ENCODE results near the gene FGR.

GRCh38 chr1:27616441-27616840 is 18.5 kb downstream of the FGR start:
- TF ChIP-seq CTCF (IDR thresholded peaks at IDR 0.05): no peak
- TF ChIP-seq PBX3 (IDR thresholded peaks at IDR 0.05): no peak
- no peak for TF ChIP-seq USF1 (IDR thresholded peaks at IDR 0.05; ENCODE audit: borderline replicate concordance, low read depth)
- TF ChIP-seq MAX (IDR thresholded peaks at IDR 0.05; ENCODE audit: low read depth): no peak
- no peak for TF ChIP-seq EZH2phosphoT487 (IDR thresholded peaks at IDR 0.05; ENCODE audit: borderline replicate concordance, low read depth)
- TF ChIP-seq USF2 (IDR thresholded peaks at IDR 0.05; ENCODE audit: borderline replicate concordance, low read depth, low read length): no peak
- no peak for TF ChIP-seq FOXJ3 (CRISPR knock-in tag; IDR thresholded peaks at IDR 0.05)
- no peak for TF ChIP-seq MXI1 (IDR thresholded peaks at IDR 0.05; ENCODE audit: low read depth, low read length)
- no peak for TF ChIP-seq RFX5 (IDR thresholded peaks at IDR 0.05; ENCODE audit: low read length)
- no peak for TF ChIP-seq YY1 (IDR thresholded peaks at IDR 0.05; ENCODE audit: low read depth)
